UCSD-AML1 (cell line): ENCODE results near the gene SOX18.
A peak's percentile ranks its signal among the peaks of the same experiment; 100 is the strongest.

ENCODE experiments used
- DNase-seq: peaks from one replicate; lab custom pipeline; 2025; ENCODE audit not compliant: unreplicated experiment; lab: John Stamatoyannopoulos, UW

The SOX18 gene

GRCh38 chr20:64080813-64081623 is 31.6 kb upstream of the SOX18 start:
- no peak for DNase-seq

- no peak for DNase-seq
These were observed 30.8 kb upstream of the SOX18 start, which contains the start of gene OPRL1 for GRCh38 chr20:64080013-64080812. Gene OPRL1, plus strand, starts transcription at chr20:64080082. Its CDS starts 12,639 bp downstream, at chr20:64092721.

DNA sequence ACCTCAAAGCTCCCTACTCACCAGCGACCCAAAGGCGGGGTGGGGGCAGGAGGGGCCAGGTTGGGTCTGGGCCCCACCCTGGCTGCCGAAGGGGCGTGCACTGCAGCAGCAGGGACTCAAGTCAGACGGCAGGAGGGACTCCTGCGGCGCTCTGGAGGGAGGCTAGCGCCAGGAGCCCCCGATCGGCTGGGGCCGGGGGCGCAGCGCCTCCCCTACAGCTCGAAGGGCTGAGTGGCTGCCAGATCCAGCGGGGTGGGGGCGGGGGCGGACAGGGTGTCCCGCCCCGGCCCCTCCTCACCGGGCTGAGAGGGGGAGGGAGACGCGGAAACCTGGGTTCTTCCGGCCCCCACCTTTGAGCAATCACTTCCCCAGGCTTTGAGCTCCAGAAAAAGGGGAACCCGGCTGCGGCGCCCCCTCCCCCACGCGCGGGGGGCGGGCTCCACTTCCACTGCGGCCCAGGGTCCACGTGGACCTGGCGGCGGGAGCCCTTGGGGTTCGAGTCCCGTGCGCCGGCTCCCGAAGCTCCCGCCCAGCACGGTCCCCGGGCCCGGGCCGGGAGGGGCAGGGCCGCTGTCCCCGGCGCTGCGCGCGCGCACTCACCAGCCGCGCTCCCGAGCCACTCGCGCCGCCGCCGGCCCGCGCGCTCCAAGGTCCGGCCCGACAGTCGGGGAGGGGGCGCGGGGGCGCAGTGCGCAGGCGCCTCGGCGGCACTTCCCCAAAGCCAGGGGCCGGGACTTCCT is 30.0 kb upstream of the SOX18 start, which contains the start of gene RGS19:
Gene RGS19, minus strand, starts transcription at position 246 of the 740 bp plus-strand sequence. CDS start 2,632 bp downstream, outside the sequence.
- peak; percentile 96 for DNase-seq

- no peak for DNase-seq
These were observed 29.5 kb upstream of the SOX18 start for GRCh38 chr20:64078934-64079272.

DNA sequence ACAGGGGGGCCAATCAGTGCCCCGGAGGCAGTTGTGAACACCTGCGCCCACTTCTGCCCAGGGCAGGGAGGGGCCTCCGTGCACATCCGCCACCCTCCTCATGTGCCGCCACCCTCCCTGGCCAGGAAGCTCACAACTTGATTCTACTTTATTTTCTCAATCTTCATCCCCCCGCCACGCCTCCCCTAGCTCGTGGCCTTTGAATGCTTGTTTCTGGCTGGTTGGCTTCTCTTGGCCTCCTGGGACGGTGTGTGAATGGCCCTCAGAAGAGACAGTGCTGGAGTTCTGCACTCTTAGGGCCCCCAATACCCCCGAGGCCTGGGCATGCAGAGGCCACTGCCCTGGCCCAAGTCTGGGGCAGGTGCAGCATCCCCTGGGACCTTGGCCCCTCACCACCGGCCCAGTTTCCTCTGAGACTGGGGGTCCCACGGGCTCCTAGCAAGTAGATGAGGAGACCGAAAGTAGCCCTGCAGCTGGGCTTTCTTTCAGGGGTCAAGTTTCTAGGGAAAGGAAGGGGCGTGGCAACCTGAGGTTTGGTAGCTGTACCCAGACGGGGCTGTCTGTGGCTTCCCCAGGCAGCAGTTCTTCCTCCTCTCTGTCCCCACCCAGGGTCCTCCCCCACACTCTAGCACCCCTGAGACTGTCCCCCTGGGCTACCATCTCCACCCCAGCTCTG is 28.6 kb upstream of the SOX18 start:
- peak; percentile 75 for DNase-seq

DNA sequence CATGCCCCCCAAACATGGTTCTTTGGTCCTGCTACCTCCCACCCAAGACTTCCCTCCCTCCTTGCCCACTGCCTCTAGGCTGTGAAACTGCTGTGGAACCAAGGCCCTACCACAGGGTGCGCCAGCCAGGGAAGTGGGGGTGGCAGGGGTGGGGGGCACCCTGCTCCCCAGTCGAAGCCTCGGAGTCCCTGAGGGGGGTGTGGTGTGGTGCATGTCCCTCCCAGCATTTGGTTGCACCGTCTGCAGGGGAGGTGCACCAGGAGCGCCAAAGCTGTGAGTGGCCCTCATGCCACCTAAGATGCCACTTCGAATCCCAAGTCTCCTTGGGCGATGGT is 28.1 kb upstream of the SOX18 start:
- DNase-seq, result no peak

DNA sequence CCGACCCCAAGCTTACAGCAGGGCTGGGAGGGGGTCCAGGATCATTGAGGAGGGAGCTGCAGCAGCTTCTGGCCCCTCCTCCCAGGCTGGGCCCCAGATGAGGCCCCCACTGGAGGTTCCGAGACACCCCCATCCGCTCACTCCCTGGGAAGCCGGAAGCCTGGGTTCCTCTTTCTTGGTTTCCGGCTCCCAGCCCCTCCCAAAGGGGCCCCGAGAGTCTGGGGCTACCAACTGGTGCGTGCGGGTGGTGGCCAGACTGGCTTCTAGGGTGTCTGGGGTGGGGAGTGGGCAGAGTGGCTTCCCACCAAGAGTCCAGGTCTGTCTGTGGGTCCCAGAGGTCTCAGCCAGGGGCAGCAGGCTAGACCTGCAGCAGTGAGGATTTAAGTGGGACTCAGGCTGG is 27.7 kb upstream of the SOX18 start:
- DNase-seq, result peak; percentile 82

DNA sequence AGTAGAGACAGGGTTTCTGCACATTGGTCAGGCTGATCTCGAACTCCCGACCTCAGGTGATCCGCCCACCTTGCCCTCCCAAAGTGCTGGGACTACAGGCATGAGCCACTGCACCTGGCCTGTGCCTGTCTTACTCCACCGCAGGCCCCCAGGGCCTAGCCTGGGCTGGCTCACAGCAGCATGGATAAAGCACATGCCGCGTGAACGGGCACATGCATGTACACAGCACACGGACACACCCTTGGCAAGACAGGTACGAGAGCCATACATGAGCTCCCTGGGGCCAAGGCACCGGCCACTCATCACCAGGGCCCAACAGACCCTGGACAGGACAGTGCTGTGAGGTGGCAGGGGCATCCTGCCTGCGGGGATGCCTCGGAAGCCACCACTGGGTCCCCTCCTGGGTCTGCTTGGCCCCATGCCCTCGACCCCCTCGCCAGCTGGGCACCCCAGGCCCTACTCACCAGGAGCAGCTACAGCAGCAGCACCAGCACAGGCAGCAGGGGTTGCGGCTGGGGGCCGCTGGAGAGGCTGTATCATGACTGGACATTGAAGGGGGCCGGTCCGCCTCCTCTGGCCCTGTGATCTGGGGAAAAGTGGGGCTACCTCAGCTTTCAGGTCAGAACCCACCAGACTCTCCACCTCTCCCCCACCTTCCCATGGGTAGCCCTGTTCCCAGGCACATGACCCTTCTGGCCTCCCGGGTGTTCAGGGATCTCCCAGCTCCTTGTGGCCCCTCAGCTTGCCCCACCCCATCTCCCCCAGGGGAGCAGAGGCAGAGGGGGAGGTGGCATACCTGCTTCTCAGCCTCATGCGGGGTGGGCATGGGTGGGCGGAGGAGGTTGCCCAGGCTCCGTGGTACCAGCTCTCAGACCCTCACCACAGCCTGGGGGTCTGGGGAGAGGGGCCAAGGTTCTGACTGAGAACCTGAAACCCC is 26.9 kb upstream of the SOX18 start:
- no peak for DNase-seq

DNA sequence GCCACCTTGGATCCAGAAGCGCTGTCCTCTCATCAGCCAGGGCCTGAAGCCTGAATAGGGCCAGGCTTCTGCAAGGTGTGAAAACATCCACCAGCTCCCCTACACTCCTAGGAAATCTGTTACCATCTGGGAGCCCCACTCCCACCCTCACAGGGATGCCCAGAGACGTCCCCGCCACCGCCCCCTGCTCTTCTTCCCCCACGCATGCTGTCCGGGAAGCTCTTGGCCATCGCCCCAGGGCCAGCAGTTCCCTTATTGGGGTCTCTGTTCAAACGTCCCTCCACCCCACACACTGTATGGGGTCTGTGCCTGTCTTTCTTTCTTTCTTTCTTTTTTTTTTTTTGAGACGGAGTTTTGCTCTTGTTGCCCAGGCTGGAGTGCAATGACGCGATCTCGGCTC is 26.1 kb upstream of the SOX18 start:
- no peak for DNase-seq

- no peak for DNase-seq
These were observed 25.5 kb upstream of the SOX18 start for GRCh38 chr20:64074963-64075362.

DNA sequence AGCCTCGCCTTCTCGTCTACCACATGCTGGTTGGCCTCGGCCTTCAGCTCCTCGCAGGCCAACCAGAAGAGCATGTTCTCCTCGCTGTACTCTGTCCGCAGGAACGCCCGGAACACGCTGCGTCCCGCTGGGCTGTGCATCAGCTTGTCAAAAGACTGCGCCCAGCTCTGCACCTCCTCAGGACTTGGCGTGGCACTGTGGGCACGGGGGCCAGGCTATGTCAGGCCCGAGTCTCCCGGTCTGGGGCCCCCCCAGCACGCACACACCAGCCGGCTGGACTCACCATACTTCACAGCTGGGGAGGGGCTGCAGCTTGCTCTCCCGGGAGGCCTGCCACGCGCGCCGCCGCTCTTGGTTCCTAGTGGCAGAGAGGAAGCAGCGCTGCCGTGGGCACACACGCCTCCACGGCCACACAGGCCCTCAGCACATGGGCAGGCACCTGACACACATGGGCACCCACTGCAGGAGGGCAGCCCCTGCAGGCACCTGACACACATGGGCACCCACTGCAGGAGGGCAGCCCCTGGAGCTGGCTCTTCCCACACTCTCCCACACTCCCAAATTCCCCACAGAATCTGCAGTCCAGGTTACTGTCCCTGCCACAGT is 24.8 kb upstream of the SOX18 start:
- DNase-seq, result no peak

- no peak for DNase-seq
These were observed 24.2 kb upstream of the SOX18 start for GRCh38 chr20:64073476-64074183.

DNA sequence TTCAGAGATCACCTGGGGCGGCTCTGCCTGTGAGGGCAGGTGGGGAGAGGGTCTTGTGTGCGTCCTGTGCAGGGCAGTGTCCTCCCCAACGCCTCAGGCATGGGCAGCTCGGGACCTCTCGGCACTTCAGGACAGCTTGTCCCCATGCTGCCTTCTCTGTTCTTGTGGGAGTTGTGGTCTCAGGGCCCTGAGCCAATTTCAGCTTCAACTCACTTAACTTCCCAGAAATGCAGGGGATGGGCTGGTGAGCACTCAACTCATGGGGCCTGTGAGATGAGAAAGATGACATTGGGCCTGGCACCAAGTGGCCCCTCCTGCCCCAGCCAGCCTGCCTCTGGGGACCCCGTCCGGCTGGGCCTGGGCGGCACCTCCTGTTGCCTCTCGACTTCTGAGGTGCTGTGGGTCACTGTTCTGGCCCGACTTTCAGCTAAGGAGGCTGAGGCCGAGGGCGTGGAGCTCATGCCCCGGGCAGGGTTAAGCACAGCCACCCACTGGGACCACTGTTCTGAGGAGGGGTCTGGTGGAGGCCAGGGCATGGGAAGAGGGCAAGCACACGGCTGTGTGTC is 23.1 kb upstream of the SOX18 start:
- no peak for DNase-seq

DNA sequence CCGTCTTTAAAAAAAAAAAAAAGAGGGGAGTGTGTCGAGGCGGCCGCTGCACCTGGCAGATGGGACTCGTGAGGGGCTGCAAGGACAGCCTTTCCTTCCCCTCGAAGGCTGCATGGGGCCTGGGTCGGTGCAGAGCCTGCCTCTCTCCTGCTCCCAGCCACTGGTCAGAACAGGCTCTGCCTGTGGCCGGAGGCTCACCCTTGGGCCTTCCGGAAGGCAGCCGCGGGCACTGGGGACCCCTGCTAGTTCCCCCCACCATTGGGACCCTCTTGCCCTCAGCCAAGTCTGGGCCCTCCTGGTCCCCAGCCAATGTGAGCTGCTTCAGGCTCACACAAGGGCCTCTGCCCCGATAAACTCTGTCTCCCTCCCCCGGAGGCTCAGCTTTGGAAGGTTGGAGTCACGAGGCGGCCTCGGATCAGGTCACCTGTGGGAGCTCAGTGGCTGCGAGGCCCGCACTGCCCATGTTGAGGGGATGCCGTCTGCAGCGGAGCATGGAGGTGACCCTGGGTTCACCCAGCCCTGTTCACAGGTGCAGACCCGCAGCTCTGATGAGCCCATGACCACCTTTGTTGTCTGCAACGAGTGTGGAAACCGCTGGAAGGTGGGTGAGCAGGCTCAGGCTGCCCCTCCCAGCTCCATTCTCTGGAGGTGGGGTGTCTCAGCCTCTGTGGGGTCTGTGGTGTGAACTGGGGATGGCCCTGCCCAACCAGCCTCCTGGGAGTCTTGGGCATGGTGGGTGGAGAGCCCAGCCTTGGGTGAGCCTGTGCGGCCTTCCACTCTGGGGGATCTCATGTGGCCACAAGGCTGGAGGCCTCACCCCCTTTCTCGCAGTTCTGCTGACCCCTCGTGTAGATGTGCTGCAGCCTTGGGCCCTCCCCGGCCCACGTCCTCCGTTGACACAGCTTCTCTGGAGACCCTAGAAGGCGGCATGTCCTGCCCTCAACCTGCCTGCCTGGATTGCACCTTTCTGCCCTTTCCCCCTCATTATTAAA is 22.2 kb upstream of the SOX18 start:
- DNase-seq, result no peak

- no peak for DNase-seq
These were observed 21.0 kb upstream of the SOX18 start for GRCh38 chr20:64070244-64070993.

- DNase-seq, result peak; percentile 42
These were observed 20.3 kb upstream of the SOX18 start for GRCh38 chr20:64069614-64070243.
